Mesothelial cell of epicardium (in vitro differentiated cells): Measurements from ENCODE around the gene FLT3LG. TPM values are rescaled to one million over a fixed set of nuclear protein-coding genes. Genes with fewer than 3 reads are reported as not detected.
A peak's percentile ranks its signal among the peaks of the same experiment; 100 is the strongest.
"Not testable (repeated sequence)": the region's sequence is repeated elsewhere in the genome, so short reads cannot be mapped to it uniquely, and the experiment has no call there.

Source experiments
- DNase-seq, 2 experiments: peaks; one replicate each; pipeline ENCODE4 v3.0.0; 2021; ENCODE audit warnings: low spot score in 2 of 2; ENCODE audit not compliant: unreplicated experiment in 2 of 2
- H3K27ac Mint-ChIP-seq: 2 replicates; pipeline ENCODE4 v1.8.0; 2021; ENCODE audit warnings: mixed read lengths
- H3K27me3 Mint-ChIP-seq: 2 replicates; pipeline ENCODE4 v1.8.0; 2021; ENCODE audit warnings: low read depth, mixed read lengths
- H3K36me3 Mint-ChIP-seq: 2 replicates; pipeline ENCODE4 v1.8.0; 2021; ENCODE audit warnings: mixed read lengths
- H3K4me1 Mint-ChIP-seq: 2 replicates; pipeline ENCODE4 v1.8.0; 2021; ENCODE audit warnings: mixed read lengths
- H3K4me3 Mint-ChIP-seq: 2 replicates; pipeline ENCODE4 v1.8.0; 2021; ENCODE audit warnings: mild to moderate bottlenecking, moderate library complexity, mixed read lengths
- H3K9me3 Mint-ChIP-seq: 2 replicates; pipeline ENCODE4 v1.8.0; 2021; ENCODE audit warnings: mixed read lengths
- CTCF ChIP-seq: fragments of 200-600 bp; sonication (generic); IDR thresholded peaks from one replicate; pipeline ENCODE4 v1.5.0; 2021; ENCODE audit warnings: antibody characterized with exemption; ENCODE audit not compliant: unreplicated experiment
- total RNA-seq: library from RNA; stranded (reverse); gene quantifications from 3 replicates; pipeline ENCODE4 v1.2.1, GENCODE V29; 2021

FLT3LG gene
- total RNA-seq, 1 donor from 2014 or later, result 2.4 TPM

GRCh38 chr19:49468746-49469447, 5.1 kb upstream of the FLT3LG start:
- Mint-ChIP-seq H3K4me3 (no peak overlapping the region), H3K27ac (peak overlapping the region; percentile 21), H3K4me1 (no peaks in the 10 kb centered on the region), H3K27me3 (peaks cover 2% of the 10 kb centered on the region), H3K9me3 (no peaks in the 10 kb centered on the region), H3K36me3 (peaks cover 6% of the 10 kb centered on the region)
- DNase-seq, result no peak
- no peak for TF ChIP-seq CTCF

GRCh38 chr19:49469828-49470614, 4.0 kb upstream of the FLT3LG start:
- TF ChIP-seq CTCF, result no peak
- no peak overlapping the region for H3K4me3 Mint-ChIP-seq
- H3K27ac Mint-ChIP-seq, result no peak overlapping the region
- DNase-seq, result no peak
- H3K36me3 Mint-ChIP-seq, result peaks cover 6% of the 10 kb centered on the region
- H3K4me1 Mint-ChIP-seq, result no peaks in the 10 kb centered on the region
- peaks cover 10% of the 10 kb centered on the region for H3K27me3 Mint-ChIP-seq
- no peaks in the 10 kb centered on the region for H3K9me3 Mint-ChIP-seq

- Mint-ChIP-seq H3K27ac (no peak overlapping the region), H3K4me1 (peaks cover 1% of the 10 kb centered on the region), H3K36me3 (peaks cover 6% of the 10 kb centered on the region), H3K4me3 (no peak overlapping the region), H3K27me3 (peaks cover 15% of the 10 kb centered on the region), H3K9me3 (no peaks in the 10 kb centered on the region)
- no peak for TF ChIP-seq CTCF
- DNase-seq, result no peak
These were observed 3.4 kb upstream of the FLT3LG start for GRCh38 chr19:49470615-49470978.

GRCh38 chr19:49472936-49473335, 1.1 kb upstream of the FLT3LG start:
- Mint-ChIP-seq H3K27me3 (peaks cover 24% of the 10 kb centered on the region), H3K9me3 (no peaks in the 10 kb centered on the region), H3K36me3 (peaks cover 6% of the 10 kb centered on the region), H3K4me1 (peaks cover 1% of the 10 kb centered on the region), H3K4me3 (no peak overlapping the region), H3K27ac (no peak overlapping the region)
- no peak for DNase-seq
- TF ChIP-seq CTCF, result no peak

GRCh38 chr19:49473501-49473867, 531 bp upstream of the FLT3LG start:
- H3K36me3 Mint-ChIP-seq, H3K9me3 Mint-ChIP-seq, H3K27ac Mint-ChIP-seq, DNase-seq, H3K4me1 Mint-ChIP-seq: not testable (repeated sequence)
- Mint-ChIP-seq H3K4me3 (peak overlapping the region; percentile 66), H3K27me3 (peaks cover 24% of the 10 kb centered on the region)

- TF ChIP-seq CTCF, result no peak
- peak overlapping the region; percentile 66 for H3K4me3 Mint-ChIP-seq
- H3K36me3 Mint-ChIP-seq, result peaks cover 2% of the 10 kb centered on the region
- peaks cover 24% of the 10 kb centered on the region for H3K27me3 Mint-ChIP-seq
- DNase-seq, result no peak
- H3K9me3 Mint-ChIP-seq, result no peaks in the 10 kb centered on the region
- H3K27ac Mint-ChIP-seq, result no peak overlapping the region
- peaks cover 4% of the 10 kb centered on the region for H3K4me1 Mint-ChIP-seq
These were observed 518 bp downstream of the FLT3LG start for GRCh38 chr19:49474542-49474924.
